ENCODE data around the gene KCTD3.

GRCh38 chr1:215583185-215583749 lies 16.2 kb downstream of the KCTD3 start:
- no peak for TF ChIP-seq NR3C1 (CRISPR knock-in tag; IDR thresholded peaks at IDR 0.05)
- no peak for TF ChIP-seq KAT7 (CRISPR knock-in tag; IDR thresholded peaks at IDR 0.05; ENCODE audit: borderline replicate concordance)
- no peak for TF ChIP-seq ZNF382 (CRISPR knock-in tag; IDR thresholded peaks at IDR 0.05; ENCODE audit: borderline replicate concordance)
- TF ChIP-seq ZBTB1 (CRISPR knock-in tag; IDR thresholded peaks at IDR 0.05; ENCODE audit: borderline replicate concordance), result no peak
- no peak for TF ChIP-seq FOXJ3 (CRISPR knock-in tag; IDR thresholded peaks at IDR 0.05; ENCODE audit: borderline replicate concordance)
- TF ChIP-seq, protein P1, sequence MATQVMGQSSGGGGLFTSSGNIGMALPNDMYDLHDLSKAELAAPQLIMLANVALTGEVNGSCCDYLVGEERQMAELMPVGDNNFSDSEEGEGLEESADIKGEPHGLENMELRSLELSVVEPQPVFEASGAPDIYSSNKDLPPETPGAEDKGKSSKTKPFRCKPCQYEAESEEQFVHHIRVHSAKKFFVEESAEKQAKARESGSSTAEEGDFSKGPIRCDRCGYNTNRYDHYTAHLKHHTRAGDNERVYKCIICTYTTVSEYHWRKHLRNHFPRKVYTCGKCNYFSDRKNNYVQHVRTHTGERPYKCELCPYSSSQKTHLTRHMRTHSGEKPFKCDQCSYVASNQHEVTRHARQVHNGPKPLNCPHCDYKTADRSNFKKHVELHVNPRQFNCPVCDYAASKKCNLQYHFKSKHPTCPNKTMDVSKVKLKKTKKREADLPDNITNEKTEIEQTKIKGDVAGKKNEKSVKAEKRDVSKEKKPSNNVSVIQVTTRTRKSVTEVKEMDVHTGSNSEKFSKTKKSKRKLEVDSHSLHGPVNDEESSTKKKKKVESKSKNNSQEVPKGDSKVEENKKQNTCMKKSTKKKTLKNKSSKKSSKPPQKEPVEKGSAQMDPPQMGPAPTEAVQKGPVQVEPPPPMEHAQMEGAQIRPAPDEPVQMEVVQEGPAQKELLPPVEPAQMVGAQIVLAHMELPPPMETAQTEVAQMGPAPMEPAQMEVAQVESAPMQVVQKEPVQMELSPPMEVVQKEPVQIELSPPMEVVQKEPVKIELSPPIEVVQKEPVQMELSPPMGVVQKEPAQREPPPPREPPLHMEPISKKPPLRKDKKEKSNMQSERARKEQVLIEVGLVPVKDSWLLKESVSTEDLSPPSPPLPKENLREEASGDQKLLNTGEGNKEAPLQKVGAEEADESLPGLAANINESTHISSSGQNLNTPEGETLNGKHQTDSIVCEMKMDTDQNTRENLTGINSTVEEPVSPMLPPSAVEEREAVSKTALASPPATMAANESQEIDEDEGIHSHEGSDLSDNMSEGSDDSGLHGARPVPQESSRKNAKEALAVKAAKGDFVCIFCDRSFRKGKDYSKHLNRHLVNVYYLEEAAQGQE (IDR thresholded peaks at IDR 0.05; ENCODE audit: borderline replicate concordance in 1 of 2, low read depth in 1 of 2, low read length in 2 of 2), result no peak
- TF ChIP-seq ZNF724P (CRISPR knock-in tag; IDR thresholded peaks at IDR 0.05; ENCODE audit: borderline replicate concordance), result no peak
- TF ChIP-seq TGIF2 (CRISPR knock-in tag; IDR thresholded peaks at IDR 0.05), result no peak
- no peak for TF ChIP-seq TSC22D2 (CRISPR knock-in tag; IDR thresholded peaks at IDR 0.05; ENCODE audit: borderline replicate concordance)

Measured in HepG2 (cell line).